ENCODE results near the gene MAP3K10. TPM values are rescaled to one million over a fixed set of nuclear protein-coding genes. Genes with fewer than 3 reads are reported as not detected.

MAP3K10 gene
- total RNA-seq, 1 experiment from 2014 or later = 255 TPM

- DNase-seq (ENCODE audit: low read depth, low spot score) (no peak), ATAC-seq (peak; percentile 7; the same call in 1 of the 2 replicates)
- no TSS peak for BruUV-seq (replicated peaks)
- POLR2A ChIA-PET = interaction anchor here (0.5 to 3.3 kb wide), 10 partner anchors 9 to 1234 kb away, joined by 3 to 41 read pairs (median 6); partner anchors contain the start of gene MAP3K10
- no peak for TF ChIP-seq CTCF (IDR thresholded peaks at IDR 0.05)
- TF ChIP-seq SIN3A (IDR thresholded peaks at IDR 0.05; ENCODE audit: borderline replicate concordance, insufficient read depth, low read depth, low read length) = no peak
- no peak for TF ChIP-seq POLR2AphosphoS5 (IDR thresholded peaks at IDR 0.05; ENCODE audit: low read depth, low read length)
- TF ChIP-seq REST (IDR thresholded peaks at IDR 0.05; ENCODE audit: insufficient read depth in 1 of 2, low read depth in 2 of 2, low read length in 1 of 2) = no peak
- TF ChIP-seq TCF7L2 (IDR thresholded peaks at IDR 0.05; ENCODE audit: low read depth, low read length) = no peak
- Histone ChIP-seq H3K27me3 (ENCODE audit: control insufficient read depth, insufficient read depth, low read length) (no peaks in the 10 kb centered on the region), H3K36me3 (ENCODE audit: control insufficient read depth, insufficient read depth, low read length) (no peaks in the 10 kb centered on the region), H3K4me3 (ENCODE audit: low read depth in 2 of 2, low read length in 2 of 2) (no peak overlapping the region), H3K4me1 (ENCODE audit: control insufficient read depth, insufficient read depth, low read length) (no peaks in the 10 kb centered on the region), H3K9me3 (ENCODE audit: control insufficient read depth, insufficient read depth, low read depth, low read length) (no peaks in the 10 kb centered on the region), H3K27ac (ENCODE audit: low read length) (no peak overlapping the region)
- in situ Hi-C loops (cut with HindIII; ENCODE audit: low pct_unique_long_range_greater_than_20kb, low sequenced_read_pairs) (no loop called here), intact Hi-C loops (cut with micrococcal nuclease; ENCODE audit: unreplicated experiment) (no loop called here)
- CTCF ChIA-PET = interaction anchor here (0.6 to 2.5 kb wide), 23 partner anchors 9 to 692 kb away, joined by 3 to 33 read pairs (median 5); partner anchors contain the start of genes MAP3K10 and TTC9B
These were observed 9.3 kb downstream of the MAP3K10 start for GRCh38 chr19:40200341-40201099.

- Histone ChIP-seq H3K4me3 (ENCODE audit: low read depth in 2 of 2, low read length in 2 of 2) (no peak overlapping the region), H3K36me3 (ENCODE audit: control insufficient read depth, insufficient read depth, low read length) (no peaks in the 10 kb centered on the region; the same call in 1 of the 2 replicates), H3K27me3 (ENCODE audit: control insufficient read depth, insufficient read depth, low read length) (no peaks in the 10 kb centered on the region), H3K9me3 (ENCODE audit: control insufficient read depth, insufficient read depth, low read depth, low read length) (no peaks in the 10 kb centered on the region), H3K4me1 (ENCODE audit: control insufficient read depth, insufficient read depth, low read length) (no peaks in the 10 kb centered on the region), H3K27ac (ENCODE audit: low read length) (no peak overlapping the region)
- ChIA-PET POLR2A (interaction anchor here (1.3 to 1.7 kb wide), 2 partner anchors 8 to 40 kb away, joined by 3 to 4 read pairs; no protein-coding TSS in a partner anchor), CTCF (interaction anchor here (0.5 to 3.0 kb wide), 8 partner anchors 13 to 1618 kb away, joined by 3 to 14 read pairs (median 5); partner anchors contain the start of genes PSMC4 and TTC9B)
- DNase-seq (ENCODE audit: low read depth, low spot score) = no peak
- TF ChIP-seq CTCF (IDR thresholded peaks at IDR 0.05) (no peak), POLR2AphosphoS5 (IDR thresholded peaks at IDR 0.05; ENCODE audit: low read depth, low read length) (no peak), SIN3A (IDR thresholded peaks at IDR 0.05; ENCODE audit: borderline replicate concordance, insufficient read depth, low read depth, low read length) (no peak), TCF7L2 (IDR thresholded peaks at IDR 0.05; ENCODE audit: low read depth, low read length) (no peak), REST (IDR thresholded peaks at IDR 0.05; ENCODE audit: insufficient read depth in 1 of 2, low read depth in 2 of 2, low read length in 1 of 2) (no peak)
- no TSS peak for BruUV-seq (replicated peaks)
- in situ Hi-C loops (cut with HindIII; ENCODE audit: low pct_unique_long_range_greater_than_20kb, low sequenced_read_pairs) = no loop called here
- peak; percentile 7; the same call in 1 of the 2 replicates for ATAC-seq
- intact Hi-C loops (cut with micrococcal nuclease; ENCODE audit: unreplicated experiment) = no loop called here
These were observed 13.2 kb downstream of the MAP3K10 start for GRCh38 chr19:40204381-40204780.

Data from Panc1 (cell line).